GM19467 (cell line): ENCODE measurements around the gene CD55.

ENCODE experiments used
- ATAC-seq: cut with Tn5 transposase; IDR thresholded peaks from one replicate; pipeline ENCODE4 v1.9.1; 2021; ENCODE audit warnings: mild to moderate bottlenecking, moderate library complexity; ENCODE audit not compliant: unreplicated experiment

Gene CD55

DNA sequence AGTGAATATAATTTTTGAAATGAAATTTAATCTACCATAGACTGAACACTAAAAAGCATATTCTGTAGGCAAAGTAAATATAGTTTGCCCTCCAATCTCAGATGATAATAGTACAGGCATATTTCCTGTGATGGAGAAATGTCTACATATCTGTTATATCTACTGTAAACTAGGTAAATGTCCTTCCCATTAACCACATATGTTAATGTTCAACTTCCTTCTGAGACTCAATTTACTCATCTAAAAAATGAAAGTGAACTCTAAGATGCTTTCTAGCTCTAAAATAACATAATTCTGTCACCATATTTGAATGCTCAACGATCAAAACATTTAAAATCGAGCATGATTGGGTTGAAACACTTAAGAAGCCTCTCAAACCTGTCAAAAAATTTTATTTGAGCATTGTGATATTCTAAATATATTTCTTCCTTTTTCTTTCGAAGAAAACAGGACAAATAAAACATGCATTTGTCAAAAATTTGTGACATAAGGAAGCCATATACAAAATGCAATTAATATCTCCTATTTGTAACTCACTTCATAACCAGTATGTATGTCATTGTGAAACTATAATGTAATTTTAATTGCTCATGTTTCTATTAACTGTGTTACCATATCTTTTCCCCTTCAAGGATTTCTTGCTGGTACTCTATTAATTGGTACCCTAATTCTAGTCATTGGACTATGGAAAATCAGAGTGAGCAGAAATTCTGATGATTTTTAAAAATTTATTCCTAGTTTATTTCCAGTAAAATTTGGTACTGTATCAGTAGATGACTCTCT is 34.2 kb downstream of the CD55 start:
- no peak for ATAC-seq

- no peak for ATAC-seq
These were observed 39.6 kb downstream of the CD55 start for GRCh38 chr1:207361029-207361428.

DNA sequence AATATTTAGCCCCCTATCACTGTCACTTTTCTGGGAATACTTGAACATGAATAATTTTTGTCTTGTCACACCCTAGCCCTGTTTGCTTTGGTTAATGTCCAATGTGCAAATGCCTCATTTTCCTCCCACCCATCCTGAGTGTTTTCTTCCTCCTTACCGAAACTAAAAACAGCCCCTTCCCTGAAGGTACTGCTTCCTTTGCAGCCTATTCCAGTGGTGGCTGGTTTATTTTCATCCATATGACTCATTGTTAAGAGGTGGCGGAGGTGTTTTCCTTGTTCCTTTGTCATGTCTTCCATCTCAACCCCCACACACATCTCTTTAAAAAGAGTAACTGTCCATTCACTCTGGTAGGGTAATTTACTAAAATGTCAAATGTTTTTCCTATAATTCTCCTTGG is 40.4 kb downstream of the CD55 start:
- ATAC-seq = no peak

- no peak for ATAC-seq
These were observed 41.7 kb downstream of the CD55 start for GRCh38 chr1:207362962-207363860.

GRCh38 chr1:207363871-207364270 is 42.4 kb downstream of the CD55 start:
- ATAC-seq = no peak

GRCh38 chr1:207364614-207365013 is 43.1 kb downstream of the CD55 start:
- ATAC-seq = no peak

DNA sequence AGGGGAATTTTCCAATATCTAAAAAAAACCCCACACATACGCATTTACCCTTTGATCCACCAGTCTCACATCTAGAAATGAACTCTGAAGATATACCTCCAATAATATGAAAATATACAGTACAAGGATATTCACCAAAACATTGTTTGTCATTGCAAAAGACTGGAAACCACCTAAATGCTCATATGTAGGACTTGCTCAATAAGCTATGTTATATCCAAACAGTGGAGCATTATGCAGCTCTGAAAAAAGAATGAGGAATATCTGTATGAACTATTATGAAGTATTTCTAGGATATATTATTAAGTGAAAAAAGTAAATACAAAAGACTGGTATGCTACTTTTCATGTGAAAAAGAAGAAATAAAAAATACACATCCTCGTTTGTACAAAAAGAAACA is 43.6 kb downstream of the CD55 start:
- ATAC-seq = no peak

DNA sequence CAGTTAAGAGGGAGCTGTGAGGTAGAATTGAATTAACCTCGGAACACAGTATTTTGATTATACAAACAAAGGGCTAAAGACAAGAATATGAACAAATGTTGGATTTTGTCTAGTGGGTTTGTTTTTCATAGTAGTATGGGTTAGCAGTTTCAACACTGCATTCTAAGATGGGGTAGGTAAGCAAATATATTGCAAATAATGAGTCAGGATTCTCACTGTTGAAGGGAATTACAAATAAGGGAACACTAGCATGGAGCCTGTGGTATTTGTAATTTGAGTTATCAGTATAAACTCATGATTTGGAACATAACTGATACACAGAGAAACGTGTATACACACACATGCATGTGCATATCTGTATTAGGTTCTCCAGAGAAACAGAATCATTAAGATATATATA is 44.5 kb downstream of the CD55 start:
- no peak for ATAC-seq

GRCh38 chr1:207388721-207389120 is 67.2 kb downstream of the CD55 start:
- ATAC-seq = no peak

DNA sequence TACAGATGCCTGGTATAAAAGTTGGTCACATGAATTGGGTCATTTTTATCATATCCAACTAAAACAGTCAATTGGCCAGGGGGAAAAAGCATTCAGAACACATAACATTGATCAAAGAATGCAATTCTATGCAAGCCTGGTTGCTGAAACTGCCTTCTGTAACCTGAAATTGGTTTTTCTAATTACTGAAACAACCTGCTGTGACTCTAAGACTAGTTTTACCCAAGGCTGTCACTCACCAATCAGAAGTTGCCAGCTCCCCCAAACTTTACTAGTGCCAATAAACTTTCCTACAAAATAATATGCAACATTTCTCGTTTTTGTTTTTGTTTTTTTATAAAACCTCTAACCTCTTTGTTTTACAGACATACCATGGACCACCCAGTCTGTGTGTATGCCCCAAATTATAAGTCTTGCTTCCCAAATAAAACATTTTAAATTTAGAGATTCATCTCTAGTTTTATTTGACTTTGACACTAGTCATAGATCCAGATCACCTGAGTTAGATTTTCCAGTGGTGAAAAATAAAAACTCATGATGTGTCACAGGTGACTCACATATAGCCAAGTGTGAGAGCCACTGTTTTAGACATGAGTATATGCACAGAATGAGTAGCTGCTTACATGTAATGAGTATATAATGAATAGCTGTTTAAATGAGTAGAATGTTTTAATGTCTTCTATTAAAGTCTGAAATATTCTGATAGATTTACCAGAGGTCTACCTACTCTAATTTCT is 68.4 kb downstream of the CD55 start:
- ATAC-seq = no peak

DNA sequence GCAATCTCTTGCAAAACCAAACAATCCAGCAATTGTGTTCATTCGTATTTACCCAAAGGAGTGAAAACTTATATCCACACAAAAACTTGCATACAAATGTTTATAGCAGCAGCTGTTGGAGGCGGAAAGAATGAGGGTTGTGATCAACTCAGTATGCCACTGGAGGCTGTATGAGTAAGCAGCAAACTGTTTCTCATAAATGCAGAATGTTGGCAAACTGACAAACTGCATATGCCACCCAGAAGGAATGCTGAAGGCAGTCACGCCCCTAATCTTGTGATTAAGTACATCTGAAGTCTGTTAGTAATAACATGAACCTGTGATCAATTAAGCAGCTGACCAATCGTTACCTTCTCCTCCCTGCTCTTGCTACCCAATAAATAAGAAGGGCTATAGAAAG is 72.1 kb downstream of the CD55 start:
- ATAC-seq = no peak

DNA sequence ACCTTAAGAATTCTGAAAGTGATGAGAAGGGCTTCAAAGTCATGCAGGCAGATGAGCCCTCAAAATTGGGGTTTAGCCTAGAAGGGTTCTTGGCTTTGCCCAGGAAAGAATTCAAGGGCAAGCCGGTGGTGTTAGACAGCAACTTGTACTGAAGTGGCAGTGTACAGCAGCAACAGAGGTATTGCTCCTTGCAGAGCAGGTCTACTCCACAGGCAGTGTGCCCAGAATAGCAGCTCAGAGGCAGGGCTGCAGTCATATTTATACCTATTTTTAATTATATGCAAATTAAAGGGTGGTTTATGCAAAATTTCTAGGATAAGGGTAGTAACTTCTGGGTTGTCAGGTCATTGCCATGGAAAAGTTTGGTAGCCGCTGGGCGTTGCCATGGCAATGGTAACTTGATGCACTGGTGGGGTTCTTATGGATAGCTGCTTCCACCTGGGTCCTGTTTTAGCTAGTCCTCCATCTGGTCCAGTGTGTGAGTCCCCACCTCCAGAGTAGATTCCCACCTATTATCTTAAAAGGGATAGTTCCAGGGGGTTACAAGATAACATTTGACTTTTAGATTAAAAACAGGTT is 74.8 kb downstream of the CD55 start:
- ATAC-seq = no peak

DNA sequence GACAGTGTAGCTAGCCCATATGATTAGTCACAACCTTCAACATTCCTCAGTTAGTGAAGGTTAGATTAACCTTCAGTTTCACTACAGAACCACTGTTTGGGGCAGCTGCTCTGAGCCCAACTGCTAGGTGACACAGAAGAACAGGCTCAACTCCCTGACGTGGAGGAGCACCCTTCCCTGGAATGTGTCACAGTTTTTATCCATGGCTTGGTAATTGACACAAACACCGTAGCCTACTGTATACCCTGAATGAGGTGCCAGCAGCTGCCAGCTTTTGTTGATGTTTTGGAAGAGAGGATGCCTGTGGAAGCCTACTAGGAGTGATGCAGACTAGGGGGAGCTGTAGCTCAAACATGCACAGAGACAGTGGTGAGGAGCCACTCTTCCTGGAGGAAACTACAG is 76.0 kb downstream of the CD55 start:
- no peak for ATAC-seq

GRCh38 chr1:207398986-207399385 is 77.5 kb downstream of the CD55 start:
- ATAC-seq = no peak

DNA sequence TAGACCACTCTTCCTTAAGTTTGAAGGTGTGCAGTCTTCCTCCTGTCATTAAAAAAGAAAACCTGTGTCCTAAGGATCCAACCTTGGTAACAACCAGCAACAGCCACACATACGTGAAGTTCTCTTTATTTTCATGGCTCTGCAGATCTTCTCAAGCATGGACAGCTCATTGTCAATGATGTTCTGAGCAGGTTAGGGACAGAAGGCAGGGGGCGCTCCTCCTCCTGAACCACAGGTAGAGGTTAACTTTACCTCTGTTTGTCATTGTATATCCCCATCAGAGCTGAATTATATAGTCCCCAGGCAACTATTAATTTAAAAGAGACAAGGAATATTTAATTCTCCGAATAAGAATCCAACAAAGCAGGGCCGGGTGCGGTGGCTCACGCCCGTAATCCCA is 80.1 kb downstream of the CD55 start:
- no peak for ATAC-seq

DNA sequence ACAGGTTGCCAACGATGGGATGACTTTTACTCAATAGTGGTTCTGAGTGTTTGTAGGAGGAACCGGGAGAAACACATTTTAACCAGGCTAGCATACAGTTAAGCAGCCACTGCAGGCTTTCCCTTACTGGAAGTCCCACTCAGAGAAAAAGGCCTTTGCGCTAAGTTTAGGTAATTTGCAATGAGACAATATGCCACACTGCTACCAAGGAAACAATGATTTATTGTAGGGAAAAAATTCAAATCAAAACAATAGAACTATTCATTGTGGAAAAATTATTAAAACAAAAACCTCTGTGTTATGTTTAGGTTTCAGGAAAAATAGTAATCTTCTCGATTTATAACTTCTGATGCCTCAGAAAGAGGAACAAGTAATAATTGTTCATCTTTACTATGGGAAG is 81.3 kb downstream of the CD55 start:
- ATAC-seq = no peak

- ATAC-seq = no peak
These were observed 83.5 kb downstream of the CD55 start for GRCh38 chr1:207404849-207405525.

- ATAC-seq = no peak
These were observed 84.3 kb downstream of the CD55 start for GRCh38 chr1:207405814-207406213.

DNA sequence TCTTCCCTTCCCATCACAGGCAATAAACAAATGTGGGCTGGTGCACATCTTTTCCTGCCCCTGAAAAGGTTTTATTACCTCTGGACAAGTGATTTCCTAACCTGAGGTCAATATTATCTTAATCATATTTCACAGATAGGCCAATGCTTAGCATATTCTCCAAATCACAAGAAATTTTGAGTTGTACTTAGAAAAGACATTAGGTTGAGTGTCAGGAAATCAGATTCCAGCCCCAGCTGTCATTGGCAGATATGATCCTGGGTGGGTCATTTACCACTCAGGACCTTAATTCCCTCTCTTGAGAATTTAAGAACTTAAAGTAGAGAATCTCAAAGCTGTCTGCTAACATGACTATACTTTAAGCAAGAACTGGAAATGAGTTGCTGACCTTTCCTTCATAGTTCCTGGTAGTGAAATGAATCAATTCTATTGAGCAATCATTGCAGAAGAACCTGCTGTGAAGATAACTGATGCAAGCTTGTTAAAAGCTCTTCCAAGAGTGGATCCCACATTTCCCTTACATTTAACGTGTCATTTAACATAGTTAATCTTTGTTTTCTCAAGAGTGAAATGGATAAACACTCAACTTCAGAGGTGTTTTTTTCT is 86.3 kb downstream of the CD55 start:
- ATAC-seq = no peak
